ENCODE data around the gene GREM1.

GRCh38 chr15:32682977-32683630 lies 34.7 kb upstream of the GREM1 start:
- no peak for TF ChIP-seq POU2F2 (IDR thresholded peaks at IDR 0.05; ENCODE audit: low read depth, low read length)
- TF ChIP-seq POLR2A (IDR thresholded peaks at IDR 0.05; ENCODE audit: low read depth, low read length): no peak
